GM19467 (cell line): ENCODE measurements around the gene PAIP2.

Source experiments
- ATAC-seq: cut with Tn5 transposase; IDR thresholded peaks from one replicate; pipeline ENCODE4 v1.9.1; 2021; ENCODE audit warnings: mild to moderate bottlenecking, moderate library complexity; ENCODE audit not compliant: unreplicated experiment

The PAIP2 gene

GRCh38 chr5:139391570-139392323 lies 50.1 kb downstream of the PAIP2 start:
- ATAC-seq = no peak

DNA sequence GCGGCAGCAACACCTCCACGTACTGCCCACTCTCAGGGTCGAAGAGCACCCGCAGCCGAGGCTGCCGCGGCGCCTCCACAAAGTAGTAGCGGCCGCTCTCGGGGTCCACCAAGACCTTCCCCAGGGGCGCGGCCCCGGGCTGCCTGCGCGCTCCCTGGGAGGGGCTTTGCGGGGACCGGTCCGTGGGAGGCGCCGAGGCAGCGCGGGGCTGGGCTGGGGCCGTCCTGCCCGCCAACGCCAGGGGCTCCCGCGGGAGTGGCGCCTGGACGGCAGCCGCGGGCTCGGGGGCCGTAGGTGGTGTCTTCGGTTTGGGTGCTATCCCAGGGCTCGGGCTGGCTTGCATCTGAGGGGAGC lies 50.6 kb downstream of the PAIP2 start:
- no peak for ATAC-seq

DNA sequence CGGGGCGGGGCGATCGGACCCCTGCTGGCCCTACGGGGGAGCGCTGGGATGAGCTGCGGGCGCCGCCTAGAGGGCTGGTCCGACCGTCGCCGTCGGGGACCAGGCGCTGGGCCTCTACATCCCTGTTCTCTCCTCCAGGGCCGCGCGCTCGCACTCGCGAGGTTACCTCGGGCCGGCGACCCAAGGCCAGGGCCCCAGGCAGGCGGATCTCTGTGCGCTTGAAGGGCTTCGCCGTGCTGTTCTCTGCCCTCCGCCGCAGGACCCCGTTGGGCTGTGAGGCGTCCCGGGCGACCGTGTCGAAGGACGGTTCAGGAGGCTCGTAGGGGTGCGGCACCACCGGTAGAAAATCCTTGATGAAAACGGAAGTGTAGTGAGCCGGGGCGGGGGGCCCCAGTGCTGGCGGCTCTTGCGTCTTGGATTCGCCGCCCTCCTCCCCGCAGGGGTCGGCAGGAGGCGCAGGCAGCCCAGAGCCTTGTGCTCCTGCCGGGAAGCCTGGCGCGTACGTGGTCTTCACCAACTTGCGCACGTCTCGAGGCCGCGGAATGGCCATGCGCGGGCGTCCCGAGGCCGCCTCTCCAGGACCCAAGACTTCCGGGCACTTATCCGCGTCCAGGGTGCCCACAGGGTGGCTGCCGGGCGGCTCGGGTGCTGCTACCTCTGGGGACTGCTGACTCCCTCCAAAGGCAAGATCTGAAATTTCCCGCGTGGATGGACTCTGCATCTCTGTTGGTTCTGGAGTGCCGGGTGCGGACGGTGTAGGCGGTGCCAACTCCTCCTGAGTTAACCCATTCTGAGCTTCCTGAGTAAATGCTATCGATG lies 51.2 kb downstream of the PAIP2 start:
- peak; percentile 48 for ATAC-seq

DNA sequence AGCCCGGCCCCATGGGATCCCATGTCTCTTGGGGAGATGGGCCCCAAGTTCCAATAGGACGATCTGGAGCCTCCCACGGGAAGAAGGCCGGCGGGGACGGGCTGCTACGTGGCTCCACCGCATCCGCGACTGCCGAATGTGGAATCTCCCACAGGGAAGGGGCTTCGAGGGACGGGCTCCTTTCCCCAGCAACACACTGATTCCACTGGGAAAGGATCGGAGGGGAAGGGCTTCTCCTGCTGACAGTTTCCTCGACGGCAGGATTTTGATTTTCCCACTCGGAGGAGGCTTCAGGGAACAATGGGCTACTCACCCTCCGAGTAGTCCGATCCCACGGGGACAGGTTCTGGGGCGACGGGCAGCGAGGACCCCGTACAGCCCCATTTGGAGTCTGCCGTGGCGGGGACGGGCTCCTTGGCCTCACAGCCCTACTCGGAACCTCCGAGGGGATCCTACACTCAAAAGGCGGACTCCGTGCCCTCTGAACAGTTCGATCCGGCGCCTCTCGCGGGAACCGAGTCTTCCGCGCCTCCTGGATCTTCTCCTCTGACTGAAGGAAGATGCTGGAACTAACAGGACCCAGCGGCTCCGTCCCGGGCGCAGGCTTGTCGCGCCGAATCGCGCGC lies 52.0 kb downstream of the PAIP2 start:
- no peak for ATAC-seq

DNA sequence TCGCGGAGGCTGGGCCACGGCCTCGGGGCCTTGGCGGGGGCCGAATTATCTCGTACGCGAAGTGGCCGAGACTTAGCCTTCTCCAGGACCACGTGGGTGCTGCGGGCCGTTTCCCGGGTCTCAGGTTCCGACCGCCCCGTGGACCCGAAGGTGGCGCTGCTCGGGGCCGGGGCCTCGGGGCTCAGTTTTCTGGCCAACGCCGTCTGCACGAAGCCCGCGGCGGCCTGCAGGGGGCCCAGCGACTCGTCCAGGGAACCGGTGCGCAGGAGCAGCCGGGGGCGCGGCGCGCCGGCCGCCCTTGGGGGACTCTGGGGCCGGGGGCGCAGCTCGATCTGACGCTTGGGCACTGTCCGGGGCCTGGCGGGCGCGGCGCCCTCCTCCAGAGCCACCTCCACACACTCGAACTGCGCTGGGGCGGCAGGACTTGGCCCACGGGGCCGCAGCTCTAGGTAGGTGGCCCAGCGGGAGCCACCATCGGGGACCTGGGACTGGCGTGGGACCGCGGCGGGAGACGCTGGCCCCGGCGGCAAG lies 52.5 kb downstream of the PAIP2 start:
- peak; percentile 24 for ATAC-seq

GRCh38 chr5:139394654-139395566 lies 53.3 kb downstream of the PAIP2 start, which contains the start of gene PROB1:
Gene PROB1, minus strand, starts transcription at chr5:139395104. Its CDS starts 23 bp downstream, at chr5:139395081.
- no peak for ATAC-seq

- no peak for ATAC-seq
Measured at GRCh38 chr5:139395844-139396640, 54.4 kb downstream of the PAIP2 start.

DNA sequence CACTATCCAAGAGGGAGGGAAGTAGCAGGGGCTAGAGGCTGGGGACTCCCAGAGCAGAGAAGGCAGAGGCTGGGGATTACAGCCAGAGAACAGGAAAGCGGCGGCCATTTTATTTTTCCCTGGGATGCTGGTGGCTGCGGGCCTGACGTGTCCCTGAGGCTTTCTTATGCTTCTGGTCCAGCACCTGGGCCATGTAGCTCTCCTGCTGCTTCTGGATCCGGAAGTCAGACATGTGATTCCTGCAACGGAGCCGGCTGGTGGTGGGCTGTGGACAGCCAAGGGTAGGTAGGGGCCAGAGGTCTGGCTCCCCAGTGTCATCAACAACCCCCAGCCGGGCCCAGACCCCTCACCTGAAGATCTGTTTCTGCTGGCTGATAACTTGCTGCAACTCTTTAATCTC lies 55.0 kb downstream of the PAIP2 start:
- ATAC-seq = no peak

DNA sequence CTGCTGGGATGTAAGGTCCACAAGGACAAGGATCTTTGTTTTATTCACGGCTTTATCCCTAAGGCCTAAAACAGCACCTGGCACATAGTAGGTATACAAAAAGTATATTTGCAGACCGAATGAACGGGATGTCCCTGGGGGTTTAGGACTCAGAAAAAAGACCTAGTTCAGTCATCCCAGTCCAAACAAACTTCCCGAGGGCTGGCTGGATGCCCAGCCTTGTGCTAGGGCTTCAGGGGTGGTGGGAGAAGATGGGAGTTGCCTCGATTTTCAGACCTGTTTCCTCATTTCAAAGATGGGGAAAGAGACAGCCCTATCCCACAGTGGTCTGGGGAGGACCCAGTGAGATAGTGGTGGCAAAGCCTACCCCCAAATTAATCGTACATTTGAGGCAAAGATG lies 56.3 kb downstream of the PAIP2 start:
- no peak for ATAC-seq

DNA sequence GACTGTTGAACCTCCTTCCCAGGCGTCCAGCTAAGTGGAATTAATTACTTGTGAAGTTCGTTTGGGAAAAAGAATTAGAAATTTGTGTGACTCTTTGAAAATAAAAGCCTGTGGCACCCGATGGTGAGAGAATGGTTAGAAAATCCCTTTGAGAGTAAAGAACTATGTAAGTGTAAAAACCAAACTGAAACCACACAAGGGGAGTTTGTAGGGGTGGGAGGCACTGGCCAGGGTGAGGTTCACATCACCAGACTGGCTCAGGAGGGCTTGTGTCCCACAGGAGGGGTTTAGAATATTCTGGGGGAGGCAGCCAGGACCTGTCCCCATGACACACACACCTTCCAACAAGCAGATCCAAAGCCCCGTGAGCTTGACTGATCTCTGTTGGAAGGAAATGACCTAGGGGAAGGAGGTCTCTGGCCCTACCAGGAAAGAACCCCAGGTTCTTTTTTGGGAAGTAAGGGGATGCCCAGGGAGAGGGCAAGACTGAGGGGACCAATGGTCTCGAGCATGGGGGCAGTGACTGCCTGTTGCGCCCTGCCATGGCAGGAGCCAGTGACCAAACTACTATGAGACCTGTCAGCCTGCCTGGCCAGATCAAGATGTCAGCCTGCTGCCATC lies 58.0 kb downstream of the PAIP2 start:
- ATAC-seq = no peak

GRCh38 chr5:139401546-139401945 lies 59.9 kb downstream of the PAIP2 start:
- no peak for ATAC-seq

GRCh38 chr5:139402561-139403158 lies 61.0 kb downstream of the PAIP2 start:
- ATAC-seq = no peak

DNA sequence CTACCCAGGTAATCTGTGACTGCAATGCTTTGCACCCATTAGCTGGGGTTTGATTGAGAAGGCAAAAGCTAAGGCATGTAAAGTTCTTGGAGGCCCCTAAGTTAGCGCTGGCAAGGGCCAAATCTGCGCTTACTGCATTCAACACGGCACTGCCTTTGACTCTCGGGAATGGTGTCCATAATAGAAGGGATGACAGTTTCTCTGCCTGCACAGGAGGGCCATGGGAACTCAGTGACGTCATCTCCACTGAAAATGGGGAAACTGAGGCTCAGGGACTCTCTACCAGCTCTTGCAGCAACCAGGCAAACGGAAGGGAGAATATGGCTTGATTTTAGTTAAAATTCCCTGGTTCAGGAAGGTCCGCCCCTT lies 61.7 kb downstream of the PAIP2 start:
- no peak for ATAC-seq

GRCh38 chr5:139403787-139404483 lies 62.3 kb downstream of the PAIP2 start, which contains the start of gene SPATA24:
Gene SPATA24, minus strand, starts transcription at chr5:139404089. Its CDS starts 29 bp downstream, at chr5:139404060.
- peak; percentile 85 for ATAC-seq

DNA sequence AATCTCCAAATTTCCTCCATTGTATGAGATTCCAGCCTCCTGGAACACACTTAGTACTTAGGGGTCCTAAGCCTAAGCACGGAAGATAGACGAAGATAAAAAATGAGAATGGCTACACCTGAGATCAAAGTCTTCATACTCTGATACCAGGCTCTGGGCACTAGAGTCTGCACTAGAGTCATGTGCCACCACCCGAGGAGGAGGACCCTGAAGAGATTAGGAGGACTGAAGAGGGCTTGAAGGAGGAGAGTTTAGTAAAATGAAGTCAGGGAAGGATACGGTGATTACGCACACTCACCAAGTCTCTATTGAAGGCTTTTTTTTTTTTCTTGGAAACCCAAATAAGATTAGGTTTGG lies 62.8 kb downstream of the PAIP2 start:
- ATAC-seq = no peak

GRCh38 chr5:139406963-139407362 lies 65.3 kb downstream of the PAIP2 start:
- ATAC-seq = no peak

DNA sequence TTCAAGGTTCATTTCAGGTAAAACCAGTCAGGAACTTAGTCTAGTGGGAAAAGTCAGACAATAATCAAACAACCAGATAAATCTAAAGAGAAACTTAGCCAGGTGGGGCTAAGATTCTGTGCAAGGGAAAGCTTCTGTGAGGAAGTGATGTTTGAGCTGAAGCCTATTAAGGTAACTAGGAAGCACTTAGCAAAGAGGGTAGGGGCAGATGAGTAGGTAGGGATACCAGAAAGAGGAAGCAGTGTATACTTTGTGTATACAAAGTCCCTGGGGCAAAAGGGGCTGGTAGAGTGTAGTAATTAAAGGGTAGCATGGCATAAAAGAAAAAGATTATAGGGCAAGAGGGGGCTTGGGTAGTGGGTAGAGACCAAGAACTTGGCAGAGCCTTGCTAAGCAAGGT lies 65.9 kb downstream of the PAIP2 start:
- ATAC-seq = no peak

DNA sequence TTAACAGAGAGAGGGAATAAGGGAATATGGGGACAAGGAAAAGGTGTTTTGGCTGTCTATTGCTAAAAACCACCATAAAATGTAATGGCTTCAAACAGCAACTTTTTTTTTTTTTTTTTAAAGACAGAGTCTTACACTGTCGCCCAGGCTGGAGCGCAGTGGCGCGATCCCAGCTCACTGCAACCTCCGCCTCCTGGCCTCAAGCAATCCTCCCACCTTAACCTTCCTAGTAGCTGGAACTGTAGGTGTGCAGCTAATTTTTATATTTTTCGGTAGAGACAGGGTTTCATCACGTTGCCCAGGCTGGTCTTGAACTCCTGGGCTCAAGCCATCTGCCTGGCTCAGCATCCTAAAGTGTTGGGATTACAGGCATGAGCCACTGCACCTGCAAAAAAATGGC lies 66.5 kb downstream of the PAIP2 start:
- no peak for ATAC-seq
